H7 (cell line): ENCODE results near the gene DNM2. TPM values are rescaled to one million over a fixed set of nuclear protein-coding genes. Genes with fewer than 3 reads are reported as not detected.
"Not testable (repeated sequence)": the region's sequence is repeated elsewhere in the genome, so short reads cannot be mapped to it uniquely, and the experiment has no call there.

Experiments used
- DNase-seq: peaks from one replicate; pipeline ENCODE4 v3.0.0; 2012
- H3K27me3 ChIP-seq: 2 replicates; pipeline ENCODE4 v1.6.0; 2011; ENCODE audit warnings: mild to moderate bottlenecking, low read length; ENCODE audit not compliant: control insufficient read depth, insufficient read depth
- H3K36me3 ChIP-seq: replicated peaks from 2 replicates; pipeline ENCODE4 v1.5.1; 2011; ENCODE audit warnings: low read length; ENCODE audit not compliant: control insufficient read depth, insufficient read depth
- H3K4me3 ChIP-seq: 2 replicates; pipeline ENCODE4 v1.5.1; 2011; ENCODE audit warnings: low read depth, mild to moderate bottlenecking, control low read depth, low read length, moderate library complexity; ENCODE audit not compliant: insufficient read depth
- total RNA-seq: library from RNA; depleted of rRNA; stranded (reverse); fragments of >200 nt; shearing (Covaris generic); gene quantifications from 2 replicates; pipeline ENCODE4 v1.2.3, GENCODE V29; 2014; rRNA removed

DNM2 gene
- total RNA-seq, 1 experiment from 2014 or later, result 77.6 TPM

GRCh38 chr19:10868872-10869547, 151.1 kb downstream of the DNM2 start:
- DNase-seq, result no peak
- Histone ChIP-seq H3K27me3 (no peaks in the 10 kb centered on the region), H3K36me3 (no peaks in the 10 kb centered on the region), H3K4me3 (no peak overlapping the region)

- H3K36me3 ChIP-seq, DNase-seq, H3K27me3 ChIP-seq, H3K4me3 ChIP-seq: not testable (repeated sequence)
Observed at GRCh38 chr19:10869872-10870311, 152.0 kb downstream of the DNM2 start.

- no peak for DNase-seq
- no peaks in the 10 kb centered on the region for H3K36me3 ChIP-seq
- no peaks in the 10 kb centered on the region for H3K27me3 ChIP-seq
- peak overlapping the region; percentile 34 for H3K4me3 ChIP-seq
Observed at GRCh38 chr19:10870501-10870954, 152.6 kb downstream of the DNM2 start.

- no peaks in the 10 kb centered on the region for H3K27me3 ChIP-seq
- H3K4me3 ChIP-seq, result peak within 1 kb of the TSS; percentile 72
- peak; percentile 100 for DNase-seq
- no peaks in the 10 kb centered on the region for H3K36me3 ChIP-seq
Observed at GRCh38 chr19:10870955-10871603, 153.2 kb downstream of the DNM2 start, which contains the start of gene CARM1. TSS of gene CARM1 (plus strand) at chr19:10871553. CDS start at chr19:10871703, 150 bp downstream.

GRCh38 chr19:10871711-10872545, 154.0 kb downstream of the DNM2 start:
- H3K4me3 ChIP-seq, result peak overlapping the region; percentile 72
- peak; percentile 82 for DNase-seq
- H3K36me3 ChIP-seq, result no peaks in the 10 kb centered on the region
- no peaks in the 10 kb centered on the region for H3K27me3 ChIP-seq

GRCh38 chr19:10872546-10873107, 154.7 kb downstream of the DNM2 start:
- H3K4me3 ChIP-seq, result peak overlapping the region; percentile 72
- no peaks in the 10 kb centered on the region for H3K27me3 ChIP-seq
- DNase-seq, result no peak
- no peaks in the 10 kb centered on the region for H3K36me3 ChIP-seq

GRCh38 chr19:10874024-10874423, 156.1 kb downstream of the DNM2 start:
- Histone ChIP-seq H3K36me3 (no peaks in the 10 kb centered on the region), H3K27me3 (no peaks in the 10 kb centered on the region), H3K4me3 (no peak overlapping the region)
- DNase-seq, result no peak

- no peak for DNase-seq
- Histone ChIP-seq H3K27me3 (no peaks in the 10 kb centered on the region), H3K36me3 (peaks cover 1% of the 10 kb centered on the region; the same call in 1 of the 2 replicates), H3K4me3 (no peak overlapping the region)
Observed at GRCh38 chr19:10876459-10877240, 158.8 kb downstream of the DNM2 start.

GRCh38 chr19:10877608-10878007, 159.7 kb downstream of the DNM2 start:
- not testable (repeated sequence) for H3K4me3 ChIP-seq

GRCh38 chr19:10878253-10878652, 160.4 kb downstream of the DNM2 start:
- no peak overlapping the region for H3K4me3 ChIP-seq
- no peak for DNase-seq
- no peaks in the 10 kb centered on the region for H3K27me3 ChIP-seq
- peaks cover 1% of the 10 kb centered on the region; the same call in 1 of the 2 replicates for H3K36me3 ChIP-seq

More at GRCh38 chr19:10877608-10878007, 159.7 kb downstream of the DNM2 start:
- H3K36me3 ChIP-seq, H3K27me3 ChIP-seq, DNase-seq: not testable (repeated sequence)

Other genes with a start within 250 kb of the DNM2 start
- gene KEAP1, start 214.7 kb upstream of the DNM2 start, total RNA-seq, result 80.2 and 82.3 TPM in 2 replicates
- gene S1PR5, start 200.6 kb upstream of the DNM2 start, total RNA-seq, result 14.7 and 16.1 TPM in 2 replicates
- 95.6 and 105 TPM in 2 replicates for gene ATG4D, start 174.2 kb upstream of the DNM2 start, total RNA-seq
- gene KRI1, start 152.1 kb upstream of the DNM2 start, total RNA-seq, result 19.3 and 21.6 TPM in 2 replicates
- 4.7 and 5.6 TPM in 2 replicates for gene CDKN2D, start 149.1 kb upstream of the DNM2 start, total RNA-seq
- 16.4 and 23.7 TPM in 2 replicates for gene AP1M2, start 130.8 kb upstream of the DNM2 start, total RNA-seq
- 39.4 and 43.0 TPM in 2 replicates for gene SLC44A2, start 92.5 kb upstream of the DNM2 start, total RNA-seq
- 354 and 378 TPM in 2 replicates for gene ILF3, start 63.7 kb upstream of the DNM2 start, total RNA-seq
- gene QTRT1, start 16.6 kb upstream of the DNM2 start, total RNA-seq, result 52.4 and 64.9 TPM in 2 replicates
- gene TMED1, start 118.1 kb downstream of the DNM2 start, total RNA-seq, result 49.5 and 50.3 TPM in 2 replicates
- gene C19orf38, start 130.3 kb downstream of the DNM2 start, total RNA-seq, result 0.59 and 5.0 TPM in 2 replicates
- gene CARM1, start 153.5 kb downstream of the DNM2 start, total RNA-seq, result 117 and 151 TPM in 2 replicates
- 81.1 and 90.3 TPM in 2 replicates for gene YIPF2, start 210.6 kb downstream of the DNM2 start, total RNA-seq
- 58.2 and 68.3 TPM in 2 replicates for gene TIMM29, start 210.7 kb downstream of the DNM2 start, total RNA-seq
- 173 and 208 TPM in 2 replicates for gene SMARCA4, start 243.0 kb downstream of the DNM2 start, total RNA-seq